T1000 (cell line): Measurements from ENCODE around the gene SAP130.

Experiments
- DNase-seq: peaks from one replicate; lab custom pipeline; 2025; ENCODE audit warnings: mixed read lengths; lab: John Stamatoyannopoulos, UW

Gene SAP130

DNA sequence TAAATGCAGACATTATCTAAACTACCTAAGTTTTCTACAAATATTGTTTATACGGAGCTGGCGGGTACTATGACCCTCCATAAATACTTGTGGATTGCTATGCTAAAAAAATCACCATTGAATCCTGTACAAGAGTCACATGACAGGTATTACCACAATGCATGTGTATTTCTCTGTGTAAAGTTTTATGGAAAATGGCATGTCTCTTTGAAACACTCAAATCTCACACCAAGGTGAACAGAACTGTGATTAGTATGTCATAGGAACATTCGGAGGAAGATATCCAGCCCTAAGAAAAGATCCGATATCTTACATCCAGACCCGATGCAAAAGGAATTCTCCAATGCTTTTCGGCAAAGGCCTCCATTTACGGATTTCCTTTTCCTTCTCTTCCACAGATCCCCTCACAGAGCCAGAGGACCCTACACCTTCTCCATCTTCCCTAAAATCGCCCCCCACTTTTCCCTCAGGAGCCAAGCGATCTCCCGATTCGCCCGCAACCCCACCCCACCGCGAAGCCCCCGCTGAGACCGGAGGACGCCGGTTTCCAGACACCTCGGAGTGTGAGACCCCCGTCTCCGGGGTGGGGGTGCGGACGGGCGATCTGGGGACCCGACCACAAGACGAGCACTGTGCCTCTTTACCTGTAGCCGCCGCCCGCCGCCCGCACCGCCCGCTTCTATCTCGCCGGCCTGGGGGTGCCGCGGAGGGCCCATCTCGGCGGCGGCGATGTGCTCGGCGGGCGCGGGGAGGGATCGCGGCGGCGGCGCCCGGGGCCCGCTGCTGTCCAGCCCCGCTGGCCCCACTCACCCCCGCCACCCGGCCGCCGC is 1.2 kb downstream of the SAP130 start:
- no peak for DNase-seq

DNA sequence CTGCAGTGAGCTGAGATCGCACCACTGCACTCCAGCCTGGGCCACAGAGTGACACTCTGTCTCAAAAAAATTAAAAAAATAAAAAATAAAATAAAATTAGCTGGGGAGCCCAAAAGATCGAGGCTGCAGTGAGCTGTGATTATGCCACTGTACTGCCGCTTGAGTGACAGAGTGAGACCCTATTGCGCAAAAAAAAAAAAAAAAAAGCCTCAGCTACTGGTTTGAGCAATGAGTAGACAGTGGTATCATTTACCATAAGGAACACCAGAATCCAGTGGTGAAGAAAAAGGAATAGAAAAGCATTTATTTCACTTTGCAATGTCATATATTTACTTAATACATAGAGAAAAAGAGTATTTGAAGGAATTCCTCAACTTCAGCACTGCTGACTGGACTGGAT is 3.0 kb downstream of the SAP130 start:
- no peak for DNase-seq

DNA sequence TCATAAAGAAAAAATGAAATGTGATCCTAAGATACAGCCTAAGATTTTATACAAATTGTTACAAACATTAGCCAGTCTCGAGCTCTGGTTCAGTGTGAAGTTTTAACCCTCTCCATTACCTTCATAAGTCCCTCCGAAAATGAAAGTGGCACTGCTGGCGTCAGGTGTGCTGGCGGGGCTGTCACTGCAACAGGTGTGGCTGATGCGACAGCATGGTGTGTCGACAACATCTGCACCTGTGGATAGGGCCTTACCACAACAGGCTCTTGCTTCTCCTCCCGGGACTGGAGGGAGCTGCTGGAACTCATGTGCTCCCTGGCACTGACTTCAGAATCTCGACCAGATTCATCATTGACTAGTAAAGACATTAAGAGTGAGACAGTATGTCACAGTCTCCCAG is 10.3 kb downstream of the SAP130 start:
- DNase-seq, result no peak

DNA sequence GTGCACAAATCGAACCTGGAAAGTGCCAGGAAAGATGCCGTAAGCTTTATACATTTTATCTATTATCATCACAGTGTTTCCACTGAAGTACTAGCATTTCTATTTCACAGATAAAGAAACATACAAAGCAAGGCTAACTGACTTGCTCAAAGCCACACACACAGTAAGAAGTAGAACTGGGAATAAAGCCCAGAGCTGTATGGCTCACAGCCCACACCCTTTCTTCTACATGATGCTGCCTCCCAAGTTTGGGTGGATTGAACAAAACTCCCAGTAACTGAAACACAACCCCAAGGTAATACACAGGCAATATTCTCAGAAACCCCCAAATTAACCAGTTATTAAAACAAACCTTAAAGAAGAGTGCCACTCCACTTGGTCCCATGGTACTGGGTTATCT is 11.2 kb downstream of the SAP130 start:
- DNase-seq, result no peak

DNA sequence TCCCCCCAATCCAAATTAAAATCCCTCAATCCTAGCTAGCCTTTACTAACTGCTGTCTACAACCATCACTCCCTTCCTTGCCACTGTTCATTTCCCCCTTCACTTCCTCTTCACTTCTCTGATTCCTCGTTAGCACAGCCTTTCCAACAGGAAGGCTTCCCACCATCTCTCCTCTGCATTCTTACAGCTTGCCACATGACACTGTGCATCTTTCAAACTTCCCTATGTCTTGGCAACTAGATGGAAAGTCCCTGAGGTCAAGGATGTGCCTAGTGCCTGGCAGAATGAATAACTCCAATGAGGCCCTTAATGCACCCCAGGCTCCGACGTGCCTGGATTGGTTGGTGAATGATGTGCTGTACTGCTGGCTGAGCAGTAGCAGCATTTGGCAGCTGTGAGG is 15.2 kb downstream of the SAP130 start:
- no peak for DNase-seq

DNA sequence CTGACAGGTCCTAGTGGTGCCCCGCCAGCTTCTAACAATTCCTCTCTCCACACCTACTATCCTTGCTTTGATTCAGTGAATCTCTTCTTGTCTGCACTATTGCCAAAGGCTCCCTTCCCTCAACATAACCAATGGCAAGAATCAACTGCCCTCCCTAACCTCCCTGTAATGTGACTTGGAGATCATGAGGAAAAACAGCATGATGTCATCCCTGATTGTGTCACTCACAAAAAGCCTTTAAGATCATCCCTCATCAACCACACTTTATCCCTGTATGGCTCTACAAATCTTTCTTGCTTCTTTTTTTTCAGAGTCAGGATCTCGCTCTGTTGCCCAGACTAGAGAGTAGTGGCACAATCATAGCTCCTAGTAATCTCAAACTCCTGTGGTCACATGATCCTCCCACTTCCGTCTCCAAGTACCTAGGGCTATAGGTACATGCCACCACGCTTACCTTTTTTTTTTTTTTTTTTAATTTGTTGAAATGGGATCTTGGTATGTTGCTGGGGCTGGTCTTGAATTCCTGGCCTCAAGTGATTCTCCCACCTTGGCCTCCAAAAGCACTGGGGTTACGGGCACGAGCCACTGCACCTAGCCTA is 19.7 kb downstream of the SAP130 start:
- DNase-seq, result no peak

DNA sequence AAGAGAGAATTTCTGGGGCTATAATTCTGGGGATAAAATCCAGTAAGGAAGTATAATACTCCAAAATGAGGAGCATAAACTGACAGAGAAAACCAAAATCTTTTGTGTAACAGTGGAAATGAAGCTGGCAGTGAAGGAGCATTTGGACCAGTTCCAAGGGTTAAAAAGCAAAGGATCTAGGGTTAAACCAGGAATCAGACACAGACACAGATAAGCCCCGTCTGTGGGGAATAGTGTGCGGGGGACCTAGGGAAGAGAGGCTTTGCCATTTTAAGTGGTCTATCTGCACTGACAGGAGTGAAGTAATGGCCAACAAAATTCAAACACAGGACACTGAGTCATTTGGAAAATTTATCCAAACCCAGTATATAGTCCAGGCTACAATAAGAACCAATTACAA is 23.4 kb downstream of the SAP130 start:
- no peak for DNase-seq

DNA sequence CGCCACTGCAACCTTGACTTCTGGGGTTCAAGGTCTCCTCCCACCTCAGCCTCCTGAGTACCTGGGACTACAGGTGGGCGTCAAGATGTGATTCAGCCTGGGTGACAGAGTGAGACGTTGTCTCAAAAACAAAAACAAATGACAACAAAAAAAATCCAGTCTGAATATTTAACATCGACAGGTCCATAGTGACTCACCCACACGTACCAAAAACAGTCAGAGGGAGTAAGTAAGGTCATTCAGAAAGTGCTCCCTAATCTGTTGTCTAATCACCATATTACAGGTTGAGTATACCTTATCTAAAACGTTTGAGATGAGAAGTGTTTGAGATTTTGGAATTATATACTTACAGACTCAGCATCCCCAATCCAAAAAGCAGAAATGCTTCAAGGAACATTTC is 24.4 kb downstream of the SAP130 start:
- DNase-seq, result no peak

DNA sequence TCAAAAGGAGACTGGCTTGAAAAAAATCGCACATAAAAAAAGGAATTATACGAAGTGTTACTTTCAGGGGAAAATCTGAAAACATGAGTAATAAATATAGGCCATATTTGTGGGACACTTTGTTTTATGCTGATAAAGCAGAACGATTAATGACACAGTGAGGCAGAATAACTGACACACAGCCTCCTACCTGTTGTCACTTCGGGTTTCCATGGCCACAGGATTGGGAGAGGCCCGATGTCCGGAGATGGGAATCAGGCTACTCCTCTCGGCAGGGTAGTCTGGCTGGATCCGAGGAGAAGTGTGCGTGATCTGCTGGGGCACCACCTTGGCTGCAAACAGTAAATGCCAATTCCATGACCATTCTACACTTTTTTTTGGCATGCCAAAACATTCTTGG is 31.7 kb downstream of the SAP130 start:
- no peak for DNase-seq

DNA sequence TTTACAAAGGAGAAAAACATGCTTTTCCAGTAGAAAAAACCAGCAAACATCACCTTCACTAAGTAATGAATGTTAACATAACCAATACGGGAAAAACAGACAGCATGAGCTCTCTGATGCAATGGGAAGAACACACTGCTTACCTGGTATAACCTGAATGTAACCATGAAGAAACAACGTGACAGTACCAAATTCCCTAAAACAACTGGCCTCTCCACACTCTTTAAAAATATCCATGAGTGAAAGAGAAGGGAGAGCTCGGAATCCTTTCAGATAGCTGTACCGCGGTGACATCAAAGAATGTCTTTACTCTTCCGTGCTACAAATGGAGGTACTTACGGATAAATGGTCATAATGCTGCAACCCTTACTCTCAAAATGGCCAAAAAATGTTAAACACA is 32.1 kb downstream of the SAP130 start:
- no peak for DNase-seq

DNA sequence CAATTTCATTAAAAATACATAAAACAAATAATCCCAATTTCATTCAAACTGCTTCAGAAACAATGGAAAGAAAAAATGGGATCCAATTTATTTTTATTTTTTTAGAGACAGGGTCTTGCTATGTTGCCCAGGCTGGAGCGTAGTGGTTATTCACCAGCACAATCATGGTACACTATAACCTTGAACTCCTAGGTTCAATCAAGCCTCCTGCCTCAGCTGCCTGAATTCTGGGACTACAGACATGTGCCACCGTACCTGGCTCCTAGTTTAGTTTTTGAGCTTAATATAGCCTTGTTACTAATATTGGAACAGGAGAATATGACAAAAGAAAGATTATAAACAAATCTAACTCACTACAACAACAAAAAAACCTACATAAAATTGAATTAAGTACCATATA is 34.2 kb downstream of the SAP130 start:
- no peak for DNase-seq

DNA sequence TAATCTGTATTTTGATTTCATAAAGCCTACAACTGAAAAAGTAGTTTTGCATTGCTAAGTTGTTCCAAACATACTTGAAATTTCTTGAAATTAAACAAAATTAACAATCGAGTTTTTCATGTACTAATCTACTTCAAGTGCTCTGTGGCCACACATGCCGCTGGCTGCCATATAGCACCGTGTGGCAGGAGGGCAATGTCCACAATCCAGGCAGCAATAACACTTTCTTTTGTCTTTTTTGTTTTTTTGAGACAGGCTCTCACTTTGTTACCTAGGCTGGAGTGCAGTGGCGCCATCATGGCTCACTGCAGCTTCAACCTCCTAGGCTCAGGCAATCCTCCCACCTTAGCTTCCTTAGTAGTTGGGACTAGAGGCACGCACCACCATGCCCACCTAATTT is 36.1 kb downstream of the SAP130 start:
- no peak for DNase-seq

DNA sequence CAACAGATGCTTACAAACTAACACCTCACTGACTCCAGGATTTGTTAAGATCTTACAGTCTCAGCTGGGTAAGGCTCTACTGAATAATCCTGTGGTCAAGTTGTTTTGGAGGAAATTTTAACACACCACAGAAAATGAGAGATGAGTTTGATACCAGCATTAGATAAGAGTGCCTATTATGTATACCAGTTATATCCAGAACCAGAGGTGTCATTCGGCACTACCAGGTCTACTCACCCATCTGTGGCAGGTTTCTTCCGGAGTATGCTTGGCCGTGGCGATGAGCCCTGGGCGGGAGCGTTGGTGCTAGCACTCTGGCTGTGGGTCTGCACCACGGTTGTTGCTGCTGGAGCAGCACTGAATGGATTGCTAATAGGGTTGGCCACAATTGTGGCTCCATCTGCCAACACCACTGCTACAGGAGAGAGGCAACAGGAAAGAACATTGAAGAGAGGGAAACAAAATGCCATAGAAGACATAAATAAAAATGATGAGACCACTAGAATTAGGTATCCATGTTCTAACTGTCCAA is 41.2 kb downstream of the SAP130 start:
- DNase-seq, result no peak

DNA sequence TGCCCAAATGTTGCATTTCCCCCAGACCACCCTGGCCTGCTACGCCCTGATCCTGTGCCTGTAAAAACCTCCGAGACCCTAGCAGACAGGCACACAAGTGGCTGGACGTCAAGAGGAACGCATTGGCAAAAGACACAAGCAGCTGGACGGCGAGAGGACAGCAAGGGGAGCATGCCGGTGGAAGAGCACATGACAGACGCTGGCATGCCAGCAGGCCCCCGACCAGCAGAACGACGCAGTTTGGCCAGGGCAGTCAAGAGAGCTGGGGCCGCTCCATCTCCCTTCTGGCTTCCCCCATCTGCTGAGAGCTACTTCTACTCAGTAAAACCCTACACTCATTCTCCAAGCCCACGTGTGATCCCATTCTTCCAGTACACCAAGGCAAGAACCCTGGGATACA is 42.1 kb downstream of the SAP130 start:
- no peak for DNase-seq

DNA sequence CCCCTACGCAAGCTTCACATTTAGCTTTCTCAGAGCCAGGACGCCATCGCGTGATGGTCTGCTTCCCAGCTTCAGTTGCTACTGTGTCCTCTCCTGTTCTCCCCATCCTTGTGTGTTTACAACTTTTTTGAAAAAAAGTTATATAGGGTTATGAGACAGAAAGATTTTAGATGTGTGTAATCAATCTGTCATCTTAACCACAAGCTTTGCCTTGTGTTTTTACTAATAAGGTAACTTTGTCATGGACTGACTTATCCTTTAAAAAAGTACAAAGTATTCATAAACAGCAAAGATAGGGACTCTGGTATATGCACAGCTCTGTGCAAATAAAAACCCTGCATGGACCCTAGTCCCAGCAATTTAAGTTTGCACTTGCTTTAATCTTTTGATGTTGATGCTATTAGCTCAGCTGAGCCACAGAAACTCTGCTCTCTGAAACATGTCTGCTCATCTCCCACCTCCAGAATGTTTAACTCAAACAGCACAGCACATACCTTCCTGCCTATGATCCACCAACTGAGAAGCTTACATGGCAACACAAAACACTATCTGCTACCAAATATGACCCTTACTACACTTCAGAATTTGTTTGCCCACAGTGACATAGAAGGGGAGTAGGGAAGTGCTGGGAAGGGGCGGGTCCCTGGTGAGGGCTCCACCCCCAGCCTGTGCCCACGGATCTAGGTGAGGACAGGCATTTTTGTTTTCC is 42.7 kb downstream of the SAP130 start:
- DNase-seq, result no peak

DNA sequence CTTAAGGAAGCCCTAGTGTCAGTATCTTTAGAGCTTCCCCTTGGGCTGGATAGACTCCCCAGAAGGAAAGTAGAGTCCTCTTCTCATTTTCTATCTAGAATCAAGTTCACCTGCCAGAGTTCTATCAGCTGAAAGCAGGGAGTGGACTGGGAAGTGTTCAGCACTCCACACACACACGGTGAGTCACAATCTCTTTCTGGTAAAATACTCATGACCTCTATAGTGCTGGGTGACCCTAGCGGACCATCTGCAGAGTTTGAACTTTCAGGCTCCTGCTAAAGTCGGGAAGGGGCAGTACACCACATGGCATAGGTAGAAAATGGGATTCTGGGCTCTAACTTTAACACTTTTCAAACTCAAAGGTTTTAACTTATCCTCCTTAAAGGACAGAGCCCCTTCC is 43.3 kb downstream of the SAP130 start:
- DNase-seq, result no peak

DNA sequence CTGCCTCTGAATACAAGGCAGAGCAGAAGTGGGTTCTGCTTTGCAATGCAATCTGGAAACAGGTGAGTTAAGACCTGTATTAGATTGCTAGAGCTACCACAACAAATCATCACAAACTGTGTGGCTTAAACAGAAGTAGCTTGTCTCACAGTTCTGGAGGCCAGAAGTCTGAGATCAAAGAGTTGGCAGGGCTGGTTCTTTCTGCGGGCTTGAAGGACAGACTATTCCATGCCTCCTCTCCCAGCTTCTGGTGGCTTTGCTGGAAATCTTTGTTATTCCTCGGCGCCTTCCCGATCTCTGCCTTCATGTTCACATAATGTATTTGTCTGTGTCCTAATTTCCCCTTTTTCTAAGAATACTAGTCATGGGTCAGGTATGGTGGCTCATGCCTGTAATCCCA is 58.4 kb downstream of the SAP130 start:
- DNase-seq, result no peak

DNA sequence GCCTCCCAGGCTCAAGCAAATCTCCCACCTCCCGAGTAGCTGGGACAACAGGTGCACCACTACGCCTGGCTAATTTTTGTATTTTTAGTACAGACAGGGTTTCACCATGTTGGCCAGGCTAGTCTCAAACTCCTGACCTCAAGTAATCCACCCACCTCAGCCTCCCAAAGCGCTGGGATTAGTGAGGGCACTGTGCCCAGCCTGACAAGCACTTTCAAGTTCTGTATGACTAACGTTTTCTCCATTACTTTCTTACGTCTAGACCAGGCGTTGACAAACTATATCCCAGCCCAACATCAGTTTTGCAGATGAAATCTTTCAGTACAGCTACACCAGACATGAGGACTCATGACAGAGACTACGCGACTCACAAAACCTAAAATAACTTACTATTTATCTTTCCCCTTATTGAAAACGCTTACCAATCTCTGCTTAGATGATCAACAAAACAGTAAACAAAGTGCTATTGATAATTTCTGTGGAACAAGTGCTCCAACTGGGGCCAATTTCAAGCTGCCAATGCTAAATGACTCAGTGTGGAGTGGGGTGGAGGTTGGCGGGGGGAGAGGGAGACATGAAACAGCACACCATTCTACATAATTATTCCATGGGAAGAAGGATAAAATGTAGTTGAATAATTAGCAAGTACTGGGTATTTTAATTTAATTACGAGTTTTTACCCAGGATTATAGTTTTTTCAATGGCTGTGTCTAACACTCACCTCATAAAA is 59.1 kb downstream of the SAP130 start:
- DNase-seq, result no peak

DNA sequence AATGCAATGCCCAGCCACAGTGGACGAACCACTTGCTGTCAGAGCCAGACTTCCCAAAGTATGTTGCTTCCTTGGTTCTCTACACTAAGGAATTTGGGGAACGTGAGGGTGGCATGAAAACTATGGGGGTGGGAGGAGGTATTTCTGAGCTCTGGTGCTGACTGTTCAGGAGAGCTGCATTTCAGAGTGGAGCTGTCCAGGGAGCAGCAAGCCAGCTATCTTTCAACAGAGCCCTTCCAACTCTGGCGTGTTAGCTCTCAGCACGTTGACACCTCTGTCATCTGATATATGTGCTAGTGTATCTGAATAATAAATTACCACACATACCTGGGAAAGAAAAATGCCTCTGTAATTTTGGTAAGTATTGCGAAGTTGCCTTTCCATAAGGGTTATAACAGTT is 66.1 kb downstream of the SAP130 start:
- DNase-seq, result no peak

DNA sequence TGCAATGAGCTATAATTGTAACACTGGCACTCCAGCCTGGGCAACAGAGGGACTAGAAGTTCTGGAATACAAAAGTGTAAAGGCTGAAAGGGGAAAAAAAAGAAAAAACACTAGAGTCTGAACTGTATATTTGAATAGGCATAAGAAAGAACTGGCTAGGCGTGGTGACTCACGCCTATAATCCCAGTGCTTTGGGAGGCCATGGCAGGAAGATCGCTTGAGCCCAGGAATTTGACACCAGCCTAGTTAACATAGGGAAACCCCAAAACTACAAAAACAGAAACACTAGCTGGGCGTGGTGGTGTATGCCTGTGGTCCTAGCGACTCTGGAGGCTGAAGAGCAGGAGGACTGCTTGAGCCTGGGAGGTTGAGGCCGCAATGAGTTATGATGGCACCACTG is 70.6 kb downstream of the SAP130 start:
- DNase-seq, result no peak

DNA sequence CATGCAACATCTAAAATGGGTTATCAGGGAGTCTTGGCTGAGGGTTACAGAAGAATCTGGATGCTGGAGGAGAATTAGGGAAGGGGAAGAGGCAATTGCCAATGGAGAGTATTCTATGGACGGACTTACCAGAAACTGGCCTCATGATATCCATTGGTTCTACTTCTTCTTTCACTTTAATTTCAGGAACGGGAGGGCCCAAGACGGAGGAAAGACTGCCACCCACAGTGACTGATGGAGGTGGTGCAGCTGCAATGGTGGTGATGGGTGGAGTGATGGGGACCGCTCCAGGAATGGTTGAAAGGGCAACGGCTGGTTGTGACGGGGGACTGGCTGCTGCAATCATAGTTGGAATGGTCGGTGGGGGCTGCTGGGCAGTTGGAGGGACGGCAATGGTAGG is 73.0 kb downstream of the SAP130 start:
- DNase-seq, result no peak

DNA sequence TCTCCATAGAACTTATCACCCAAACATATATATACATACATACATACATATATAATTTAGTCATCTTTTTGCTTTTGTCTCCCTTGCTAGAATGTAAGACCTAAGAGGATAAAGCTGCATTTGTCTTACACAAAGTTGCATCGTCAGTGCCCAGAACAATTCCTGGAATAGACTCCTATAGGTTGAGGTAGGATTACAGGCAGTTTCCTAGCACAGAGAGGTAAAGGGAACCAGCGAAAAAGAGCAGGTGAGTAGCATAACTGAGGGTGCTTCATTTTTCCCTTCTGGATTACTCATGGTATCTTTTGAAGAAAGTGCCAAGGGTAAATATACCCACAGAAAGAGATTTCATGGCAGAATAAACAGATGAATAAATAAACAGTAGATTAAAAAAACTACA is 74.0 kb downstream of the SAP130 start:
- DNase-seq, result no peak
